Astrocyte (in vitro differentiated cells and primary cell): ENCODE measurements around the gene VWA1.

Experiments
- EZH2 ChIP-seq: IDR thresholded peaks from 2 replicates; pipeline ENCODE4 v1.6.1; 2012; ENCODE audit warnings: mild to moderate bottlenecking, low read length, inconsistent platforms; ENCODE audit not compliant: insufficient read depth
- TF ChIP-seq, protein P1 (sequence below): IDR thresholded peaks from 2 replicates; pipeline ENCODE4 v1.5.1; 2011; ENCODE audit warnings: low read depth, mild to moderate bottlenecking, inconsistent platforms, low read length, moderate library complexity; ENCODE audit not compliant: insufficient read depth

GRCh38 chr1:1455366-1455884, 19.9 kb downstream of the VWA1 start:
- TF ChIP-seq, protein P1, sequence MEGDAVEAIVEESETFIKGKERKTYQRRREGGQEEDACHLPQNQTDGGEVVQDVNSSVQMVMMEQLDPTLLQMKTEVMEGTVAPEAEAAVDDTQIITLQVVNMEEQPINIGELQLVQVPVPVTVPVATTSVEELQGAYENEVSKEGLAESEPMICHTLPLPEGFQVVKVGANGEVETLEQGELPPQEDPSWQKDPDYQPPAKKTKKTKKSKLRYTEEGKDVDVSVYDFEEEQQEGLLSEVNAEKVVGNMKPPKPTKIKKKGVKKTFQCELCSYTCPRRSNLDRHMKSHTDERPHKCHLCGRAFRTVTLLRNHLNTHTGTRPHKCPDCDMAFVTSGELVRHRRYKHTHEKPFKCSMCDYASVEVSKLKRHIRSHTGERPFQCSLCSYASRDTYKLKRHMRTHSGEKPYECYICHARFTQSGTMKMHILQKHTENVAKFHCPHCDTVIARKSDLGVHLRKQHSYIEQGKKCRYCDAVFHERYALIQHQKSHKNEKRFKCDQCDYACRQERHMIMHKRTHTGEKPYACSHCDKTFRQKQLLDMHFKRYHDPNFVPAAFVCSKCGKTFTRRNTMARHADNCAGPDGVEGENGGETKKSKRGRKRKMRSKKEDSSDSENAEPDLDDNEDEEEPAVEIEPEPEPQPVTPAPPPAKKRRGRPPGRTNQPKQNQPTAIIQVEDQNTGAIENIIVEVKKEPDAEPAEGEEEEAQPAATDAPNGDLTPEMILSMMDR: no peak
- TF ChIP-seq EZH2: no peak
